Nephron progenitor cell (in vitro differentiated cells): Measurements from ENCODE around the gene WNT5B.
A peak's percentile ranks its signal among the peaks of the same experiment; 100 is the strongest.

Source experiments
- DNase-seq: peaks from one replicate; pipeline ENCODE4 v3.0.0; 2021
- H3K27ac Mint-ChIP-seq: 2 replicates; pipeline ENCODE4 v1.8.0; 2021; ENCODE audit warnings: mild to moderate bottlenecking, moderate library complexity, mixed read lengths
- H3K27me3 Mint-ChIP-seq: 2 replicates; pipeline ENCODE4 v1.8.0; 2021; ENCODE audit warnings: mild to moderate bottlenecking, low read depth, mixed read lengths; ENCODE audit not compliant: poor library complexity
- H3K36me3 Mint-ChIP-seq: 2 replicates; pipeline ENCODE4 v1.8.0; 2021; ENCODE audit warnings: low read depth, mixed read lengths
- H3K4me1 Mint-ChIP-seq: 2 replicates; pipeline ENCODE4 v1.8.0; 2021; ENCODE audit warnings: mixed read lengths
- H3K4me3 Mint-ChIP-seq: 2 replicates; pipeline ENCODE4 v1.8.0; 2021; ENCODE audit warnings: mild to moderate bottlenecking, moderate library complexity, mixed read lengths
- H3K9me3 Mint-ChIP-seq: 2 replicates; pipeline ENCODE4 v1.8.0; 2021; ENCODE audit warnings: mild to moderate bottlenecking, moderate library complexity, mixed read lengths
- CTCF ChIP-seq: fragments of 200-600 bp; sonication (generic); IDR thresholded peaks from 2 replicates; pipeline ENCODE4 v1.5.0; 2021; ENCODE audit warnings: antibody characterized with exemption

WNT5B gene

GRCh38 chr12:1591034-1591433, 38.0 kb upstream of the WNT5B start:
- DNase-seq: no peak
- Mint-ChIP-seq H3K27me3 (peaks cover 4% of the 10 kb centered on the region), H3K4me1 (peaks cover 73% of the 10 kb centered on the region), H3K9me3 (no peaks in the 10 kb centered on the region), H3K36me3 (peaks cover 4% of the 10 kb centered on the region), H3K27ac (no peak overlapping the region), H3K4me3 (peak overlapping the region; percentile 85)
- no peak for TF ChIP-seq CTCF

- no peak for DNase-seq
- peaks cover 2% of the 10 kb centered on the region for H3K36me3 Mint-ChIP-seq
- no peak overlapping the region for H3K27ac Mint-ChIP-seq
- H3K9me3 Mint-ChIP-seq: no peaks in the 10 kb centered on the region
- peaks cover 76% of the 10 kb centered on the region for H3K4me1 Mint-ChIP-seq
- H3K4me3 Mint-ChIP-seq: peak overlapping the region; percentile 85
- no peak for TF ChIP-seq CTCF
- peaks cover 4% of the 10 kb centered on the region for H3K27me3 Mint-ChIP-seq
These were observed 37.5 kb upstream of the WNT5B start for GRCh38 chr12:1591543-1591942.

- peak; percentile 29 for DNase-seq
- no peak for TF ChIP-seq CTCF
- Mint-ChIP-seq H3K27ac (no peak overlapping the region), H3K9me3 (no peaks in the 10 kb centered on the region), H3K4me3 (peak overlapping the region; percentile 85), H3K4me1 (peaks cover 75% of the 10 kb centered on the region), H3K27me3 (peaks cover 4% of the 10 kb centered on the region), H3K36me3 (no peaks in the 10 kb centered on the region)
These were observed 36.4 kb upstream of the WNT5B start for GRCh38 chr12:1592444-1593173.

- Mint-ChIP-seq H3K36me3 (peaks cover 2% of the 10 kb centered on the region), H3K9me3 (no peaks in the 10 kb centered on the region), H3K4me1 (peaks cover 67% of the 10 kb centered on the region), H3K27ac (no peak overlapping the region), H3K27me3 (peaks cover 4% of the 10 kb centered on the region), H3K4me3 (peak overlapping the region; percentile 85)
- no peak for TF ChIP-seq CTCF
- DNase-seq: peak; percentile 46
These were observed 35.6 kb upstream of the WNT5B start for GRCh38 chr12:1593174-1594005.

- H3K9me3 Mint-ChIP-seq: no peaks in the 10 kb centered on the region
- H3K4me3 Mint-ChIP-seq: peak overlapping the region; percentile 85
- peaks cover 6% of the 10 kb centered on the region for H3K27me3 Mint-ChIP-seq
- peaks cover 7% of the 10 kb centered on the region for H3K36me3 Mint-ChIP-seq
- no peak for DNase-seq
- H3K27ac Mint-ChIP-seq: no peak overlapping the region
- TF ChIP-seq CTCF: no peak
- H3K4me1 Mint-ChIP-seq: peaks cover 62% of the 10 kb centered on the region
These were observed 35.1 kb upstream of the WNT5B start for GRCh38 chr12:1594006-1594260.
